ENCODE data around the gene RRP7A. TPM values are rescaled to one million over a fixed set of nuclear protein-coding genes. Genes with fewer than 3 reads are reported as not detected.
A peak's percentile ranks its signal among the peaks of the same experiment; 100 is the strongest.
"Not testable (repeated sequence)": the region's sequence is repeated elsewhere in the genome, so short reads cannot be mapped to it uniquely, and the experiment has no call there.

The RRP7A gene
- total RNA-seq, 1 donor from 2014 or later, result 20.6 TPM

GRCh38 chr22:42562279-42562678, 42.7 kb upstream of the RRP7A start:
- Histone ChIP-seq H3K4me1 (peaks cover 12% of the 10 kb centered on the region), H3K36me3 (no peaks in the 10 kb centered on the region), H3K4me3 (no peak overlapping the region), H3K27me3 (no peaks in the 10 kb centered on the region), H3K9me3 (no peaks in the 10 kb centered on the region), H3K27ac (no peak overlapping the region)
- DNase-seq (ENCODE audit: extremely low spot score in 2 of 2), result no peak
- no peak for TF ChIP-seq POLR2AphosphoS5 (IDR thresholded peaks at IDR 0.05; ENCODE audit: insufficient read depth in 1 of 2, low read depth in 1 of 2)
- no peak for TF ChIP-seq POLR2A (IDR thresholded peaks at IDR 0.05)
- no peak for TF ChIP-seq CTCF (IDR thresholded peaks at IDR 0.05)
- intact Hi-C loops (cut with DNase I), result no loop called here

GRCh38 chr22:42561856-42562255, 42.3 kb upstream of the RRP7A start:
- H3K9me3 ChIP-seq, result no peaks in the 10 kb centered on the region
- H3K27me3 ChIP-seq, result no peaks in the 10 kb centered on the region
- no peak overlapping the region for H3K27ac ChIP-seq
- intact Hi-C loops (cut with DNase I), result no loop called here
- DNase-seq (ENCODE audit: extremely low spot score in 2 of 2), result no peak
- peaks cover 12% of the 10 kb centered on the region for H3K4me1 ChIP-seq
- H3K36me3 ChIP-seq, result no peaks in the 10 kb centered on the region
- TF ChIP-seq POLR2AphosphoS5 (IDR thresholded peaks at IDR 0.05; ENCODE audit: insufficient read depth in 1 of 2, low read depth in 1 of 2), result no peak
- TF ChIP-seq CTCF (IDR thresholded peaks at IDR 0.05), result no peak
- TF ChIP-seq POLR2A (IDR thresholded peaks at IDR 0.05), result no peak
- no peak overlapping the region for H3K4me3 ChIP-seq

GRCh38 chr22:42560781-42561180, 41.2 kb upstream of the RRP7A start:
- intact Hi-C loops (cut with DNase I), result no loop called here
- no peaks in the 10 kb centered on the region for H3K36me3 ChIP-seq
- no peak overlapping the region for H3K4me3 ChIP-seq
- TF ChIP-seq POLR2A (IDR thresholded peaks at IDR 0.05), result no peak
- no peak for TF ChIP-seq POLR2AphosphoS5 (IDR thresholded peaks at IDR 0.05; ENCODE audit: insufficient read depth in 1 of 2, low read depth in 1 of 2)
- TF ChIP-seq CTCF (IDR thresholded peaks at IDR 0.05), result no peak
- H3K27ac ChIP-seq, result no peak overlapping the region
- H3K27me3 ChIP-seq, result no peaks in the 10 kb centered on the region
- DNase-seq (ENCODE audit: extremely low spot score in 2 of 2), result no peak
- H3K4me1 ChIP-seq, result peaks cover 12% of the 10 kb centered on the region
- no peaks in the 10 kb centered on the region for H3K9me3 ChIP-seq

- no peaks in the 10 kb centered on the region for H3K9me3 ChIP-seq
- peaks cover 12% of the 10 kb centered on the region for H3K4me1 ChIP-seq
- no peak for TF ChIP-seq CTCF (IDR thresholded peaks at IDR 0.05)
- TF ChIP-seq POLR2A (IDR thresholded peaks at IDR 0.05), result no peak
- no peak for TF ChIP-seq POLR2AphosphoS5 (IDR thresholded peaks at IDR 0.05; ENCODE audit: insufficient read depth in 1 of 2, low read depth in 1 of 2)
- intact Hi-C loops (cut with DNase I), result no loop called here
- no peak overlapping the region for H3K27ac ChIP-seq
- no peaks in the 10 kb centered on the region for H3K36me3 ChIP-seq
- H3K4me3 ChIP-seq, result no peak overlapping the region
- H3K27me3 ChIP-seq, result no peaks in the 10 kb centered on the region
- DNase-seq (ENCODE audit: extremely low spot score in 2 of 2), result no peak
Observed at GRCh38 chr22:42560381-42560780, 40.8 kb upstream of the RRP7A start.

- no peak for TF ChIP-seq CTCF (IDR thresholded peaks at IDR 0.05)
- peak in 1 of 2 donors; percentile 83 for TF ChIP-seq POLR2AphosphoS5 (IDR thresholded peaks at IDR 0.05; ENCODE audit: insufficient read depth in 1 of 2, low read depth in 1 of 2)
- TF ChIP-seq POLR2A (IDR thresholded peaks at IDR 0.05), result peak in 1 of 2 donors; percentile 12
- peaks cover 13% of the 10 kb centered on the region for H3K4me1 ChIP-seq
- H3K27me3 ChIP-seq, result no peaks in the 10 kb centered on the region
- no peaks in the 10 kb centered on the region for H3K36me3 ChIP-seq
- H3K27ac ChIP-seq, result peak within 1 kb of the TSS; percentile 76
- DNase-seq (ENCODE audit: extremely low spot score in 2 of 2), result no peak
- intact Hi-C loops (cut with DNase I), result no loop called here
- peak within 1 kb of the TSS; percentile 60 to 79 for H3K4me3 ChIP-seq
- no peaks in the 10 kb centered on the region for H3K9me3 ChIP-seq
Observed at GRCh38 chr22:42553475-42554361, 34.1 kb upstream of the RRP7A start, which contains the start of gene SERHL2. TSS of gene SERHL2 (plus strand) at chr22:42553956. CDS start at chr22:42554021, 65 bp downstream.

- H3K27ac ChIP-seq; H3K36me3 ChIP-seq; H3K27me3 ChIP-seq; DNase-seq (ENCODE audit: extremely low spot score in 2 of 2); H3K4me3 ChIP-seq; H3K9me3 ChIP-seq; intact Hi-C loops (cut with DNase I): not testable (repeated sequence)
- H3K4me1 ChIP-seq, result peaks cover 13% of the 10 kb centered on the region
Observed at GRCh38 chr22:42552294-42552647, 32.7 kb upstream of the RRP7A start.

Data from vagina (tissue), 2 donors.